H9 (cell line): Measurements from ENCODE around the gene ZMYND11. TPM values are rescaled to one million over a fixed set of nuclear protein-coding genes. Genes with fewer than 3 reads are reported as not detected.

Experiments used
- DNase-seq: peaks from one replicate; pipeline ENCODE4 v3.0.0-alpha.2; 2017
- H2AFZ ChIP-seq: one replicate; pipeline ENCODE4 v1.6.1; 2013; ENCODE audit warnings: mild to moderate bottlenecking, low read length, control low read depth, moderate library complexity
- H2AK5ac ChIP-seq: 2 replicates; pipeline ENCODE4 v1.6.1; 2013; ENCODE audit warnings: low read length, control low read depth, mixed read lengths; ENCODE audit not compliant: insufficient read length
- H2BK120ac ChIP-seq: one replicate; pipeline ENCODE4 v1.6.1; 2013; ENCODE audit warnings: low read depth, mild to moderate bottlenecking, low read length, control low read depth, inconsistent platforms; ENCODE audit not compliant: poor library complexity, severe bottlenecking
- H2BK12ac ChIP-seq: 2 replicates; pipeline ENCODE4 v1.6.1; 2013; ENCODE audit warnings: low read length, control low read depth, mixed read lengths, low read depth; ENCODE audit not compliant: insufficient read length
- H2BK15ac ChIP-seq: 2 replicates; pipeline ENCODE4 v1.6.1; 2013; ENCODE audit warnings: low read depth, low read length, control low read depth
- H2BK20ac ChIP-seq: one replicate; pipeline ENCODE4 v1.6.1; 2013; ENCODE audit warnings: low read depth, mild to moderate bottlenecking, low read length, control low read depth, inconsistent platforms; ENCODE audit not compliant: poor library complexity, severe bottlenecking
- H2BK5ac ChIP-seq: 2 replicates; pipeline ENCODE4 v1.6.1; 2013; ENCODE audit warnings: low read length, control low read depth, mixed read lengths; ENCODE audit not compliant: insufficient read length
- H3K14ac ChIP-seq: 2 replicates; pipeline ENCODE4 v1.6.1; 2013; ENCODE audit warnings: low read length, control low read depth; ENCODE audit not compliant: insufficient read depth
- H3K18ac ChIP-seq: 2 replicates; pipeline ENCODE4 v1.6.1; 2013; ENCODE audit warnings: low read depth, mild to moderate bottlenecking, mixed read lengths, low read length, control low read depth; ENCODE audit not compliant: insufficient read length
- H3K23ac ChIP-seq: 2 replicates; pipeline ENCODE4 v1.6.1; 2013; ENCODE audit warnings: low read length, control low read depth, mixed read lengths, low read depth; ENCODE audit not compliant: insufficient read length
- H3K23me2 ChIP-seq: 2 replicates; pipeline ENCODE4 v1.6.1; 2013; ENCODE audit warnings: low read depth, mild to moderate bottlenecking, mixed read lengths, low read length, control low read depth; ENCODE audit not compliant: insufficient read length, poor library complexity, severe bottlenecking
- H3K27ac ChIP-seq: 2 replicates; pipeline ENCODE4 v1.5.1; 2013; ENCODE audit warnings: low read length, control low read depth, mixed read lengths, low read depth; ENCODE audit not compliant: insufficient read length
- H3K27me3 ChIP-seq: 2 replicates; pipeline ENCODE4 v1.6.1; 2013; ENCODE audit warnings: low read length, control low read depth, inconsistent platforms; ENCODE audit not compliant: insufficient read depth
- H3K4ac ChIP-seq: 2 replicates; pipeline ENCODE4 v1.6.1; 2013; ENCODE audit warnings: low read depth, mild to moderate bottlenecking, control low read depth, inconsistent platforms, low read length, moderate library complexity
- H3K4me1 ChIP-seq: 2 replicates; pipeline ENCODE4 v1.6.1; 2013; ENCODE audit warnings: low read length, control low read depth, inconsistent platforms; ENCODE audit not compliant: insufficient read depth
- H3K4me2 ChIP-seq: 2 replicates; pipeline ENCODE4 v1.6.1; 2013; ENCODE audit warnings: low read length, control low read depth, mixed read lengths; ENCODE audit not compliant: insufficient read length, insufficient read depth
- H3K56ac ChIP-seq: 2 replicates; pipeline ENCODE4 v1.6.1; 2013; ENCODE audit warnings: low read depth, mild to moderate bottlenecking, mixed read lengths, low read length, control low read depth; ENCODE audit not compliant: insufficient read length
- H3K79me1 ChIP-seq: 2 replicates; pipeline ENCODE4 v1.6.1; 2013; ENCODE audit warnings: low read depth, mild to moderate bottlenecking, moderate library complexity, low read length, control low read depth, inconsistent platforms; ENCODE audit not compliant: insufficient read depth, poor library complexity, severe bottlenecking
- H3K79me2 ChIP-seq: 2 replicates; pipeline ENCODE4 v1.6.1; 2013; ENCODE audit warnings: low read length, control low read depth, inconsistent platforms; ENCODE audit not compliant: insufficient read depth
- H3K9ac ChIP-seq: 2 replicates; pipeline ENCODE4 v1.6.1; 2013; ENCODE audit warnings: low read length, control low read depth, mixed read lengths; ENCODE audit not compliant: insufficient read length; ENCODE audit errors: extremely low read depth
- H3K9me3 ChIP-seq: one replicate; pipeline ENCODE4 v1.6.1; 2013; ENCODE audit warnings: low read depth, low read length, inconsistent platforms; ENCODE audit not compliant: control insufficient read depth
- H3T11ph ChIP-seq: one replicate; pipeline ENCODE4 v1.6.1; 2013; ENCODE audit warnings: mild to moderate bottlenecking, low read length, control low read depth, inconsistent platforms
- H4K20me1 ChIP-seq: one replicate; pipeline ENCODE4 v1.6.1; 2013; ENCODE audit not compliant: control insufficient read depth, insufficient read length, insufficient read depth
- H4K5ac ChIP-seq: 2 replicates; pipeline ENCODE4 v1.6.1; 2013; ENCODE audit warnings: low read depth, mild to moderate bottlenecking, mixed read lengths, low read length, control low read depth; ENCODE audit not compliant: insufficient read length
- H4K8ac ChIP-seq: replicated peaks from 2 replicates; pipeline ENCODE4 v1.6.1; 2013; ENCODE audit warnings: low read length, control low read depth, mixed read lengths, low read depth; ENCODE audit not compliant: insufficient read length
- H4K91ac ChIP-seq: 2 replicates; pipeline ENCODE4 v1.6.1; 2013; ENCODE audit warnings: low read depth, mild to moderate bottlenecking, moderate library complexity, mixed read lengths, low read length, control low read depth; ENCODE audit not compliant: insufficient read length
- H3K27ac Mint-ChIP-seq, 3 experiments: 2 replicates in 2 of 3; 3 replicates in 1 of 3; pipeline ENCODE4 v1.8.0; 2020 to 2021; ENCODE audit warnings: mixed read lengths in 3 of 3, mild to moderate bottlenecking in 1 of 3, moderate library complexity in 1 of 3
- H3K27me3 Mint-ChIP-seq: 2 replicates; pipeline ENCODE4 v1.8.0; 2021; ENCODE audit warnings: low read depth, mild to moderate bottlenecking, moderate library complexity, mixed read lengths
- H3K36me3 Mint-ChIP-seq, 3 experiments: 2 replicates in 2 of 3; 3 replicates in 1 of 3; pipeline ENCODE4 v1.8.0; 2020 to 2021; ENCODE audit warnings: low read depth in 3 of 3, mixed read lengths in 3 of 3; ENCODE audit not compliant: insufficient read depth in 1 of 3
- H3K4me1 Mint-ChIP-seq, 2 experiments: 2 replicates each; pipeline ENCODE4 v1.8.0; 2020; ENCODE audit warnings: mixed read lengths in 2 of 2
- H3K4me3 Mint-ChIP-seq, 2 experiments: 2 replicates in 1 of 2; 3 replicates in 1 of 2; pipeline ENCODE4 v1.8.0; 2020 to 2021; ENCODE audit warnings: mild to moderate bottlenecking in 2 of 2, mixed read lengths in 2 of 2, moderate library complexity in 1 of 2
- H3K9me3 Mint-ChIP-seq, 2 experiments: 2 replicates in 1 of 2; 3 replicates in 1 of 2; pipeline ENCODE4 v1.8.0; 2020; ENCODE audit warnings: mild to moderate bottlenecking in 2 of 2, mixed read lengths in 2 of 2, moderate library complexity in 1 of 2
- CTCF ChIP-seq: fragments of 200-600 bp; sonication (generic); conservative IDR thresholded peaks from 3 replicates; pipeline ENCODE4 v1.8.0; 2021; ENCODE audit warnings: antibody characterized with exemption, mild to moderate bottlenecking
- WGBS: extraction: QIAGEN DNeasy Blood & Tissue Kit; methylation state at CpG from one replicate; pipeline ENCODE4 v1.1.7; 2013; ENCODE audit warnings: missing lambda C conversion rate, low lambda C conversion rate, mixed read lengths; ENCODE audit not compliant: insufficient read length; ENCODE audit errors: extremely low coverage; 5-methylcytosine and 5-hydroxymethylcytosine counted together
- total RNA-seq: library from RNA; stranded (reverse); gene quantifications from 2 replicates; pipeline ENCODE4 v1.2.1, GENCODE V29; 2021

Gene ZMYND11
- total RNA-seq, 1 experiment from 2014 or later: 33.7 TPM

GRCh38 chr10:287026-287709, 151.9 kb downstream of the ZMYND11 start:
- Histone ChIP-seq H3K27me3 (no peaks in the 10 kb centered on the region), H2AFZ (no peak overlapping the region), H2AK5ac (no peak overlapping the region), H2BK120ac (no peak overlapping the region), H3T11ph (no peak overlapping the region), H2BK15ac (no peak overlapping the region), H4K91ac (no peak overlapping the region), H2BK5ac (no peak overlapping the region), H3K4ac (no peak overlapping the region), H3K27ac (no peak overlapping the region), H3K14ac (no peak overlapping the region), H3K9ac (no peak overlapping the region), H4K5ac (no peak overlapping the region), H3K23ac (no peak overlapping the region), H3K56ac (no peak overlapping the region), H3K79me2 (no peaks in the 10 kb centered on the region), H3K9me3 (no peaks in the 10 kb centered on the region), H3K79me1 (no peaks in the 10 kb centered on the region), H2BK20ac (no peak overlapping the region), H4K8ac (no peak overlapping the region), H3K4me2 (no peak overlapping the region), H2BK12ac (no peak overlapping the region), H3K18ac (no peak overlapping the region), H3K4me1 (peaks cover 2% of the 10 kb centered on the region; the same call in 1 of the 2 replicates), H3K23me2 (no peaks in the 10 kb centered on the region), H4K20me1 (no peaks in the 10 kb centered on the region)
- no peak for DNase-seq
- no peaks in the 10 kb centered on the region for H3K27me3 Mint-ChIP-seq
- peaks cover 13 to 15% of the 10 kb centered on the region in 2 experiments for H3K4me1 Mint-ChIP-seq
- WGBS: no CpG with 5 or more reads among the region's 4 CpGs
- H3K9me3 Mint-ChIP-seq: no peaks in the 10 kb centered on the region
- TF ChIP-seq CTCF: no peak
- peak overlapping the region in 1 of 3 experiments; percentile 52; a peak in 2 of 7 replicates for H3K27ac Mint-ChIP-seq
- H3K4me3 Mint-ChIP-seq: no peak overlapping the region
- peaks cover 5 to 17% (median 8%) of the 10 kb centered on the region in 3 experiments; a peak in 6 of 7 replicates for H3K36me3 Mint-ChIP-seq
